ENCODE measurements around the gene TSHZ2. TPM values are rescaled to one million over a fixed set of nuclear protein-coding genes. Genes with fewer than 3 reads are reported as not detected.

Gene TSHZ2
- total RNA-seq, 1 experiment from 2014 or later, result 0.07 TPM

DNA sequence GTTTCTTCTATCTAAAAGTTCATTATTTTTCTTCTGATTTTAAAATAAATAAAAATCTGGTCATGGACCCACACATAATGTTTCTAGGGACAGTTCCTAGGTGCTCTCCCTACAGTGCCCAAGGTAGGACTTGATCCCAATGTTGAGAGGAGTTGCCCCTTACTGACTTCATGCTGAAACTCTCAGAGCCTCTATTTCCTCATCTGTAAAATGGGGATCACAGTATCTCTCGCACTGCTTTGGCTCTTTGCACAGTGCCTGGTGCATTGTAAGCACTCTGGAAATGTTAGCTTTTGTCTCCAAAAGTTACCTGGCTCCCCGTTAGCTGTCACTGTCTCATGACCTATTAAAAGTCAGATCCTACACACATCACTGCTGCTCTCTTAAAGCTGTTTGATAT is 205.5 kb downstream of the TSHZ2 start:
- Histone ChIP-seq H2BK20ac (ENCODE audit: low read depth, low read length, poor library complexity, severe bottlenecking) (no peak overlapping the region), H3K23ac (ENCODE audit: insufficient read length, low read depth, low read length) (no peak overlapping the region), H4K8ac (replicated peaks; ENCODE audit: insufficient read length, low read depth, low read length) (no peak overlapping the region), H4K91ac (ENCODE audit: insufficient read length, low read depth, low read length) (no peak overlapping the region), H2AFZ (ENCODE audit: low read length) (no peak overlapping the region), H2BK12ac (ENCODE audit: insufficient read length, low read depth, low read length) (no peak overlapping the region), H3K27ac (ENCODE audit: insufficient read length, low read depth, low read length) (no peak overlapping the region), H3K9ac (ENCODE audit: extremely low read depth, insufficient read length, low read length) (no peak overlapping the region), H3K4ac (ENCODE audit: low read depth, low read length) (no peak overlapping the region), H3K14ac (ENCODE audit: insufficient read depth, low read length) (no peak overlapping the region), H3K4me1 (ENCODE audit: insufficient read depth, low read length) (no peaks in the 10 kb centered on the region), H4K5ac (ENCODE audit: insufficient read length, low read depth, low read length) (no peak overlapping the region), H3K56ac (ENCODE audit: insufficient read length, low read depth, low read length) (no peak overlapping the region), H2BK120ac (ENCODE audit: low read depth, low read length, poor library complexity, severe bottlenecking) (no peak overlapping the region), H2BK5ac (ENCODE audit: insufficient read length, low read length) (no peak overlapping the region), H3K23me2 (ENCODE audit: insufficient read length, low read depth, low read length, poor library complexity, severe bottlenecking) (no peaks in the 10 kb centered on the region), H2AK5ac (ENCODE audit: insufficient read length, low read length) (no peak overlapping the region), H3K18ac (ENCODE audit: insufficient read length, low read depth, low read length) (no peak overlapping the region), H3K27me3 (ENCODE audit: insufficient read depth, low read length) (no peaks in the 10 kb centered on the region), H3K9me3 (ENCODE audit: control insufficient read depth, low read depth, low read length) (no peaks in the 10 kb centered on the region), H2BK15ac (ENCODE audit: low read depth, low read length) (no peak overlapping the region), H3K4me2 (ENCODE audit: insufficient read depth, insufficient read length, low read length) (no peak overlapping the region), H3K79me2 (ENCODE audit: insufficient read depth, low read length) (no peaks in the 10 kb centered on the region), H4K20me1 (ENCODE audit: control insufficient read depth, insufficient read depth, insufficient read length) (no peaks in the 10 kb centered on the region), H3K79me1 (ENCODE audit: insufficient read depth, low read depth, low read length, poor library complexity, severe bottlenecking) (no peaks in the 10 kb centered on the region), H3T11ph (ENCODE audit: low read length) (no peak overlapping the region)
- Mint-ChIP-seq H3K27ac (no peak overlapping the region), H3K27me3 (ENCODE audit: low read depth) (peaks cover 4% of the 10 kb centered on the region), H3K9me3 (no peaks in the 10 kb centered on the region), H3K36me3 (ENCODE audit: insufficient read depth in 1 of 3, low read depth in 3 of 3) (no peaks in the 10 kb centered on the region), H3K4me3 (no peak overlapping the region), H3K4me1 (peaks cover 11 to 14% of the 10 kb centered on the region in 2 experiments)
- TF ChIP-seq, protein P1, sequence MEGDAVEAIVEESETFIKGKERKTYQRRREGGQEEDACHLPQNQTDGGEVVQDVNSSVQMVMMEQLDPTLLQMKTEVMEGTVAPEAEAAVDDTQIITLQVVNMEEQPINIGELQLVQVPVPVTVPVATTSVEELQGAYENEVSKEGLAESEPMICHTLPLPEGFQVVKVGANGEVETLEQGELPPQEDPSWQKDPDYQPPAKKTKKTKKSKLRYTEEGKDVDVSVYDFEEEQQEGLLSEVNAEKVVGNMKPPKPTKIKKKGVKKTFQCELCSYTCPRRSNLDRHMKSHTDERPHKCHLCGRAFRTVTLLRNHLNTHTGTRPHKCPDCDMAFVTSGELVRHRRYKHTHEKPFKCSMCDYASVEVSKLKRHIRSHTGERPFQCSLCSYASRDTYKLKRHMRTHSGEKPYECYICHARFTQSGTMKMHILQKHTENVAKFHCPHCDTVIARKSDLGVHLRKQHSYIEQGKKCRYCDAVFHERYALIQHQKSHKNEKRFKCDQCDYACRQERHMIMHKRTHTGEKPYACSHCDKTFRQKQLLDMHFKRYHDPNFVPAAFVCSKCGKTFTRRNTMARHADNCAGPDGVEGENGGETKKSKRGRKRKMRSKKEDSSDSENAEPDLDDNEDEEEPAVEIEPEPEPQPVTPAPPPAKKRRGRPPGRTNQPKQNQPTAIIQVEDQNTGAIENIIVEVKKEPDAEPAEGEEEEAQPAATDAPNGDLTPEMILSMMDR (conservative IDR thresholded peaks at IDR 0.05), result no peak
- WGBS (ENCODE audit: extremely low coverage, insufficient read length, low lambda C conversion rate), result no CpG with 5 or more reads among the region's 2 CpGs
- no peak for DNase-seq

All from H9 (cell line).